K562 (cell line): Measurements from ENCODE around the gene PLCB1. TPM values are rescaled to one million over a fixed set of nuclear protein-coding genes. Genes with fewer than 3 reads are reported as not detected.

Experiments used
- ATAC-seq: fragments of 200-7000 bp; cut with Tn5 transposase; 3 replicates; pipeline ENCODE4 v1.9.1; 2020; ENCODE audit warnings: moderate library complexity
- BruUV-seq: library from RNA; stranded (reverse); fragments of 400-500 nt; replicated peaks from 2 replicates; lab custom pipeline; 2021; lab: Mats Ljungman, UMichigan
- CTCF ChIA-PET: fragments of 300-600 bp; formaldehyde crosslinking; extraction: SDS; loops from one replicate; lab custom pipeline; 2021; ENCODE audit warnings: low intra/inter-chr PET ratio; lab: Yijun Ruan, JAX
- POLR2A ChIA-PET: fragments of 300-600, 350-650 bp; sonication (Branson Sonifier 250); formaldehyde crosslinking; extraction: SDS; loops from one replicate; lab custom pipeline; 2021; ENCODE audit warnings: antibody characterized with exemption, inconsistent platforms; lab: Yijun Ruan, JAX
- DNase-seq, 4 experiments: peaks; one replicate each; pipeline versions ENCODE4 v3.0.0 to v3.0.0-alpha.2; 2011 to 2018; ENCODE audit warnings: low spot score in 3 of 4, mixed read lengths in 3 of 4; ENCODE audit errors: extremely low read depth in 1 of 4
- FAIRE-seq: peaks from 2 replicates; lab custom pipeline; 2011; peaks lifted over from hg19 to GRCh38; lab: Jason Lieb, UNC
- H2AFZ ChIP-seq: 2 replicates; pipeline ENCODE4 v1.6.0; 2011; ENCODE audit warnings: low read depth, low read length, control low read depth, inconsistent platforms
- H3K27ac ChIP-seq: fragments of 200-600 bp; 3 replicates; pipeline ENCODE4 v1.8.0; 2011; ENCODE audit warnings: low read depth, mild to moderate bottlenecking, control low read depth, inconsistent platforms, low read length, moderate library complexity, mixed read lengths; ENCODE audit errors: extremely low read depth
- H3K27me3 ChIP-seq, 2 experiments: fragments of 300-600 bp in 1 of 2; 2 replicates in 1 of 2; 3 replicates in 1 of 2; pipeline versions ENCODE4 v1.6.0 to v1.8.0; 2011; ENCODE audit warnings: inconsistent platforms in 2 of 2, low read length in 2 of 2, mild to moderate bottlenecking in 1 of 2, mixed read lengths in 1 of 2, moderate library complexity in 1 of 2; ENCODE audit not compliant: control insufficient read depth in 2 of 2, insufficient read depth in 2 of 2
- H3K36me3 ChIP-seq: fragments of 300-600 bp; 3 replicates; pipeline ENCODE4 v1.8.0; 2011; ENCODE audit warnings: mild to moderate bottlenecking, low read length, inconsistent platforms; ENCODE audit not compliant: control insufficient read depth, insufficient read depth
- H3K4me1 ChIP-seq, 2 experiments: fragments of 200-600 bp in 1 of 2; replicated peaks in 1 of 2; 2 replicates in 1 of 2; 3 replicates in 1 of 2; pipeline versions ENCODE4 v1.5.1 to v1.8.0; 2011; ENCODE audit warnings: inconsistent platforms in 2 of 2, low read length in 2 of 2, mild to moderate bottlenecking in 1 of 2, mixed read lengths in 1 of 2, moderate library complexity in 1 of 2; ENCODE audit not compliant: control insufficient read depth in 2 of 2, insufficient read depth in 2 of 2
- H3K4me2 ChIP-seq: 2 replicates; pipeline ENCODE4 v1.6.1; 2011; ENCODE audit warnings: low read length, control low read depth, inconsistent platforms, mixed read lengths; ENCODE audit not compliant: insufficient read depth
- H3K4me3 ChIP-seq: fragments of 200-600 bp; sonication (generic), shearing (Covaris generic); 2 replicates; pipeline ENCODE4 v1.5.1; 2016; ENCODE audit warnings: control low read depth, inconsistent platforms
- H3K79me2 ChIP-seq: fragments of 200-600 bp; 3 replicates; pipeline ENCODE4 v1.8.0; 2011; ENCODE audit warnings: low read length, inconsistent platforms; ENCODE audit not compliant: control insufficient read depth, insufficient read depth
- H3K9ac ChIP-seq, 2 experiments: 2 replicates each; pipeline versions ENCODE4 v1.6.0 to v1.6.1; 2011; ENCODE audit warnings: low read depth in 2 of 2, low read length in 2 of 2, control low read depth in 1 of 2, inconsistent platforms in 1 of 2, mild to moderate bottlenecking in 1 of 2, mixed read lengths in 1 of 2; ENCODE audit not compliant: insufficient read depth in 1 of 2
- H3K9me1 ChIP-seq: one replicate; pipeline ENCODE4 v1.6.0; 2011; ENCODE audit warnings: inconsistent platforms, mild to moderate bottlenecking, low read length, moderate library complexity; ENCODE audit not compliant: control insufficient read depth, insufficient read depth
- H3K9me3 ChIP-seq: replicated peaks from 2 replicates; pipeline ENCODE4 v1.5.1; 2011; ENCODE audit warnings: low read depth, low read length, inconsistent platforms; ENCODE audit not compliant: control insufficient read depth, insufficient read depth
- H4K20me1 ChIP-seq: replicated peaks from 2 replicates; pipeline ENCODE4 v1.6.1; 2011; ENCODE audit warnings: low read length, inconsistent platforms, mixed read lengths; ENCODE audit not compliant: control insufficient read depth, insufficient read depth
- CREB5 ChIP-seq: fragments of 250-450 bp; sonication (Bioruptor Pico); IDR thresholded peaks from 2 replicates; pipeline ENCODE4 v1.5.0; 2020; ENCODE audit warnings: mild to moderate bottlenecking
- NEUROD1 ChIP-seq: fragments of 150-350 bp; IDR thresholded peaks from 2 replicates; pipeline ENCODE4 v1.6.1; 2014; ENCODE audit warnings: borderline replicate concordance, low read length, low read depth; ENCODE audit not compliant: partially characterized antibody
- NFXL1 ChIP-seq: fragments of 450-650 bp; formaldehyde crosslinking; IDR thresholded peaks from 2 replicates; pipeline ENCODE4 v1.4.0; 2021; ENCODE audit warnings: mild to moderate bottlenecking
- ZNF584 ChIP-seq: fragments of 200-800 bp; sonication (Bioruptor generic); IDR thresholded peaks from 2 replicates; pipeline ENCODE4 v1.6.1; 2016; ENCODE audit warnings: low read depth, mild to moderate bottlenecking, missing genetic modification characterization, missing compliant biosample characterization
- WGBS: fragments of 100-300 bp; shearing (Covaris generic); methylation state at CpG from one replicate; pipeline ENCODE4 v1.1.6; 2016; ENCODE audit warnings: low coverage, mixed read lengths; ENCODE audit not compliant: insufficient coverage; ENCODE audit errors: missing lambda C conversion rate; 5-methylcytosine and 5-hydroxymethylcytosine counted together
- in situ Hi-C: fragments of 300-500 bp; cut with MboI; formaldehyde crosslinking; loops from 4 replicates; pipeline ENCODE4 v1.15.0; 2018; ENCODE audit warnings: inconsistent platforms, mixed read lengths
- intact Hi-C: fragments of 100-400 bp; cut with micrococcal nuclease; formaldehyde crosslinking; loops from 2 replicates; pipeline ENCODE4 v1.14.2; 2022
- polyA plus RNA-seq, 8 experiments: library from polyadenylated mRNA; depleted of rRNA in 4 of 8; stranded (reverse) in 5 of 8; unstranded in 3 of 8; fragments of >200 nt; fragmentation: Nextera tagmentation in 2 of 8; fragmentation: Illumina TruSeq in 1 of 8; extraction: Ambion mirVana in 2 of 8; extraction: Trizol in 1 of 8; gene quantifications; 2 replicates each; pipeline versions ENCODE4 v1.2.1 to v1.2.3, GENCODE V29; 2011 to 2014; ENCODE audit warnings: inconsistent platforms in 1 of 8, missing spikeins in 1 of 8
- total RNA-seq, 7 experiments: library from RNA; depleted of rRNA in 6 of 7; stranded (reverse); fragments of >200 nt in 6 of 7; fragmentation: Illumina TruSeq in 2 of 7; extraction: Trizol in 2 of 7; gene quantifications; 2 replicates each; pipeline versions ENCODE4 v1.2.1 to v1.2.3, GENCODE V29; 2011 to 2021; ENCODE audit warnings: low replicate concordance in 1 of 7

Gene PLCB1
- total and polyA plus RNA-seq, 9 of the 15 experiments (the other 6 are each of a cell fraction or from before 2014, with no cell fraction given) = 0.34 to 3.1 (median 1.3) TPM

DNA sequence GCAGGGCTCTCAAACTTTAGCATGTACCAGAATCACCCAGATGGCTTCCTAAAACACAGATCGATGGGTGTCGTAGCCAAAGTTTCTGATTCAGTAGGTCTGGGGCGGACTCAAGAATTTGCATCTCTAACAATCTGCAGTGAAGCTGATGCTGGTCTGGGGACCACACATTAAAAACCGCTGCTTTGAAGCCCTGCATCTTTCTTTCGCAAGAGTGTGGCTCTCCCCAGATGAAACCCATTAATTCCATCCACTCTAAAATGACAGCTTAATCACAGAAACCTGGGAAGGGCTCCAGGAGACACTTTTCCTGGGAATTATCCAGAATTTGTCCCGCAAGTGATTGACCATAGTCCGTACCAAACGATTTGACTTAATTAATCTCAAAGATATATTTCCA is 617.0 kb downstream of the PLCB1 start:
- H3K36me3 ChIP-seq = no peaks in the 10 kb centered on the region
- BruUV-seq = no TSS peak
- TF ChIP-seq ZNF584 (CRISPR knock-in tag) (no peak), NFXL1 (CRISPR knock-in tag) (no peak)
- no peaks in the 10 kb centered on the region for H3K9me3 ChIP-seq
- H3K4me2 ChIP-seq = no peak overlapping the region
- H3K79me2 ChIP-seq = no peaks in the 10 kb centered on the region
- H3K27ac ChIP-seq = no peak overlapping the region
- 0% methylated on average over 8 of the region's 8 CpGs for whole genome bisulfite sequencing
- no peaks in the 10 kb centered on the region for H3K9me1 ChIP-seq
- no peak overlapping the region for H3K9ac ChIP-seq
- POLR2A ChIA-PET = no interaction called here
- no peak overlapping the region for H2AFZ ChIP-seq
- DNase-seq (no peak), FAIRE-seq (no peak), ATAC-seq (no peak)
- intact Hi-C loops = no loop called here
- H4K20me1 ChIP-seq = no peaks in the 10 kb centered on the region
- CTCF ChIA-PET = no interaction called here
- in situ Hi-C loops = no loop called here
- H3K27me3 ChIP-seq = no peaks in the 10 kb centered on the region
- no peaks in the 10 kb centered on the region for H3K4me1 ChIP-seq
- H3K4me3 ChIP-seq = no peak overlapping the region

GRCh38 chr20:8749986-8750385 is 617.9 kb downstream of the PLCB1 start:
- ATAC-seq (no peak), DNase-seq (no peak), FAIRE-seq (no peak)
- in situ Hi-C loops = no loop called here
- no TSS peak for BruUV-seq
- no peak overlapping the region for H3K4me2 ChIP-seq
- WGBS = 0% methylated on average over 1 of the region's 1 CpG
- H3K4me3 ChIP-seq = no peak overlapping the region
- CTCF ChIA-PET = no interaction called here
- no peak overlapping the region for H3K27ac ChIP-seq
- POLR2A ChIA-PET = no interaction called here
- H3K9me1 ChIP-seq = no peaks in the 10 kb centered on the region
- no peak overlapping the region for H2AFZ ChIP-seq
- H4K20me1 ChIP-seq = no peaks in the 10 kb centered on the region
- no peak overlapping the region for H3K9ac ChIP-seq
- no peak for TF ChIP-seq NEUROD1
- TF ChIP-seq CREB5 (CRISPR knock-in tag) = no peak
- no peaks in the 10 kb centered on the region for H3K27me3 ChIP-seq
- no peaks in the 10 kb centered on the region for H3K4me1 ChIP-seq
- intact Hi-C loops = loop anchor here (10.0 kb wide), 1 partner anchor 605 kb away; no protein-coding TSS in a partner anchor
- H3K9me3 ChIP-seq = no peaks in the 10 kb centered on the region
- no peaks in the 10 kb centered on the region for H3K36me3 ChIP-seq
- H3K79me2 ChIP-seq = no peaks in the 10 kb centered on the region
